GM12874 (cell line): ENCODE measurements around the gene TAF11L9.
"Not testable (repeated sequence)": the region's sequence is repeated elsewhere in the genome, so short reads cannot be mapped to it uniquely, and the experiment has no call there.

Experiments used
- CTCF ChIP-seq: IDR thresholded peaks from 2 replicates; pipeline ENCODE4 v1.5.1; 2011; ENCODE audit warnings: low read depth, mild to moderate bottlenecking, control low read depth, low read length, moderate library complexity; ENCODE audit not compliant: insufficient read depth

Gene TAF11L9

GRCh38 chr5:17610092-17610491 is 15.9 kb upstream of the TAF11L9 start, which contains the start of gene TAF11L12:
TSS of gene TAF11L12 (plus strand) at chr5:17610392.
- TF ChIP-seq CTCF, result not testable (repeated sequence)

GRCh38 chr5:17604951-17605350 is 10.8 kb upstream of the TAF11L9 start:
- TF ChIP-seq CTCF, result no peak

- not testable (repeated sequence) for TF ChIP-seq CTCF
Observed at GRCh38 chr5:17603880-17604279, 9.7 kb upstream of the TAF11L9 start, which contains the start of gene TAF11L11. TSS of gene TAF11L11 (plus strand) at chr5:17604183.

- not testable (repeated sequence) for TF ChIP-seq CTCF
Observed at GRCh38 chr5:17597728-17598127, 3.5 kb upstream of the TAF11L9 start, which contains the start of gene TAF11L10. TSS of gene TAF11L10 (minus strand) at chr5:17597828.

GRCh38 chr5:17590860-17591259 is 3.3 kb downstream of the TAF11L9 start, which contains the start of gene TAF11L8:
TSS of gene TAF11L8 (minus strand) at chr5:17590960.
- not testable (repeated sequence) for TF ChIP-seq CTCF

GRCh38 chr5:17585658-17586057 is 8.5 kb downstream of the TAF11L9 start, which contains the start of gene TAF11L7:
TSS of gene TAF11L7 (minus strand) at chr5:17585758.
- not testable (repeated sequence) for TF ChIP-seq CTCF
